GM12875 (cell line): Measurements from ENCODE around the gene RPSA.

ENCODE experiments used
- H3K4me3 ChIP-seq: one replicate; pipeline ENCODE4 v1.5.1; 2011; ENCODE audit warnings: low read depth, low read length, control low read depth
- CTCF ChIP-seq: IDR thresholded peaks from 2 replicates; pipeline ENCODE4 v1.5.1; 2011; ENCODE audit warnings: low read depth, mild to moderate bottlenecking, control low read depth, inconsistent platforms, low read length, moderate library complexity, borderline replicate concordance; ENCODE audit not compliant: insufficient read depth

RPSA gene

GRCh38 chr3:39388741-39389248, 17.7 kb upstream of the RPSA start:
- no peak for TF ChIP-seq CTCF
- no peak overlapping the region for H3K4me3 ChIP-seq

GRCh38 chr3:39390181-39390580, 16.3 kb upstream of the RPSA start:
- TF ChIP-seq CTCF, result no peak
- no peak overlapping the region for H3K4me3 ChIP-seq

- TF ChIP-seq CTCF, result no peak
- no peak overlapping the region for H3K4me3 ChIP-seq
Measured at GRCh38 chr3:39396690-39397089, 9.8 kb upstream of the RPSA start.

- TF ChIP-seq CTCF, result no peak
- H3K4me3 ChIP-seq, result no peak overlapping the region
Measured at GRCh38 chr3:39398700-39399099, 7.8 kb upstream of the RPSA start.

GRCh38 chr3:39401983-39402382, 4.5 kb upstream of the RPSA start:
- H3K4me3 ChIP-seq, result no peak overlapping the region
- no peak for TF ChIP-seq CTCF

- no peak overlapping the region for H3K4me3 ChIP-seq
- no peak for TF ChIP-seq CTCF
Measured at GRCh38 chr3:39404943-39405686, 1.4 kb upstream of the RPSA start.

GRCh38 chr3:39405687-39406367, 693 bp upstream of the RPSA start:
- no peak overlapping the region for H3K4me3 ChIP-seq
- TF ChIP-seq CTCF, result no peak
